KG1 (cell line): ENCODE results near the gene RNF34.
"Not testable (repeated sequence)": the region's sequence is repeated elsewhere in the genome, so short reads cannot be mapped to it uniquely, and the experiment has no call there.

Source experiments
- DNase-seq: peaks from one replicate; lab custom pipeline; 2025; lab: John Stamatoyannopoulos, UW

RNF34 gene, protein sequence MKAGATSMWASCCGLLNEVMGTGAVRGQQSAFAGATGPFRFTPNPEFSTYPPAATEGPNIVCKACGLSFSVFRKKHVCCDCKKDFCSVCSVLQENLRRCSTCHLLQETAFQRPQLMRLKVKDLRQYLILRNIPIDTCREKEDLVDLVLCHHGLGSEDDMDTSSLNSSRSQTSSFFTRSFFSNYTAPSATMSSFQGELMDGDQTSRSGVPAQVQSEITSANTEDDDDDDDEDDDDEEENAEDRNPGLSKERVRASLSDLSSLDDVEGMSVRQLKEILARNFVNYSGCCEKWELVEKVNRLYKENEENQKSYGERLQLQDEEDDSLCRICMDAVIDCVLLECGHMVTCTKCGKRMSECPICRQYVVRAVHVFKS

DNA sequence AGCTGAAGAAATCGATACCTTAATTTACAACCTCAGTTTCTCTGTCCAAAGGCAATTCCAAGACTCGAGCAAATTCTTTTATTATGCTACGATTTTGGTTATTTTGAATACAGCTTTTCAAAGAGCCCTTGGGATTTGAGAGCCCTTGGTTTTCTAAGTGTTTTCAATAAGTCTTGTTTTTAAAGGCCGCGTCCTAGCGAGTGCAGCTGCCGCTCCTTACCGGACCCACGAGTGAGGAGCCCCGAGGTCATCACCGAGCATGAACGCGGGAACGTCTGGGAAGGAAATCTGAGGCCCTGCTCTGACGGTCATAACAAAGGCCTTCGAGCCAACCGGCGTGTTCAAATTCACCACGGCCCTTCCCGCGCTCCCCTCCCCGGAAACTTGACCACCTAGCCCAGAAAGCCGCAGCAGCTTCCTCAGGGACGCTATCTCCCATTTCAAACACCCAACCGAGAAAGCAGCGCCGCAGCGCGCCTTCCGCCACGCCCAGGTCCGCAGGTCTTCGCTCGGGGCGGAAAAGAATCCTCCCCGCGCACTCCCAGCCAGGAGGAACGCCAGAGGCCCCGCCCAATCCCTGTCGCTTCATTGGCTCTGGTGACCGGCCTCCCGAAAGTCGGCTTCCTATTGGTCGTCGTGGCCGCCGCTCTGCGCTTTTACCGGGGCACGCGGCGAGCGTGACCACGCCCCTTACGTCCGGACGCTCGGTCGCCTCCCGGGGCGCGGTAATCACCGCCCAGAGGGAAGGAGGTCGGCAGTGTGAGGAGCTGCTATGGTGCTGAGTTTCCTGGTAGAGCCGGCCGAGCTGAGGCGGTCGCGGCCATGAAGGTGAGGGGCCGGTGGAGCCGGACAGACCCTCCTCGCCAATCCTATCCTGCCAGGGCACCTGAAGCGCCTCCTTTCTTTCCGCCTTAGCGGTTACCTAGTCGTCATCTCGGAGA lies at the start of gene RNF34:
RNF34 (plus strand) TSS at position 728 of the 941 bp plus-strand sequence; CDS start at position 823, 95 bp downstream.
- peak; percentile 95 for DNase-seq

DNA sequence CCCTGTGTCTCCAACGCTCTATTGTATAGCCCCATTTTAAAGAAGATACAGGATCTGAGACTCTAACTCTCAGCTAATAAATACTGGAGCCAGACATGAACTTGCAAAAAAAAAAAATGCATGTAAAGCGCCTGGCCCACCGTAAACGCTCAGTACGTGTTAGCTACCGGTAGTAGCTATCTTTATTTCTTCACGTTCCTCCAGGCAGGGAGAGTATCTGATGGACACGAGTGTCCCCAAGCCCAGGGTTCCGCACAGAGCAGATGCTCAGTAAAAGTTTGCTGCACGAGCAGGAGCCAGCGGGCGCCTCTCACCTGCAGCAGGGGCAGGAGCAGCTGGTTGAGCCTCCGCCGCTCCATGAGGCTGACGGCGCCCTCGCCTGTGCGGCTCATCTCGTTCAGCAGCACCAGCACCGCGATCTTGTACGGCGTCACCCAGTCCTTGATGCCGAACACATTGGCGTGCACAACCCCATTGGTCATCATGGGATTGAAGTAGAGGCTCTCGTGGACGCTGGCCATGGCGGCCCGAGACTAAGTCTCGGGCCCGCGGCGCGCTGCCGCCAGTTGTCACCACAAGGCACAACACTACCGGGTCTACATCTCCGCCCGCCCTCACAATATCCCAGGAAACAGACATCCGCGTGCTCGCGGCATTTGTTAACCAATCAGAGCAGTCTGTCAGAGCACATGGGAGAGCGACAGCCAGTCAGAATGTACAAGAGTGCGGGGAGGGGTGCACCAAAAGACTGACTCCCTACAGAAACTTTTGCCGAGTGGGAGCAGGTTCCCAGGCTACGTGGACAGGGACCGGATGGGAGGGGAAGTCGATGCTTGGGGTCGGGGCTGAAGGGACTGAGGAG lies 47.9 kb upstream of the RNF34 start, which contains the start of gene ANAPC5:
ANAPC5 (minus strand) TSS at position 592 of the 862 bp plus-strand sequence; CDS start at position 521, 71 bp downstream.
- DNase-seq = peak; percentile 95

DNA sequence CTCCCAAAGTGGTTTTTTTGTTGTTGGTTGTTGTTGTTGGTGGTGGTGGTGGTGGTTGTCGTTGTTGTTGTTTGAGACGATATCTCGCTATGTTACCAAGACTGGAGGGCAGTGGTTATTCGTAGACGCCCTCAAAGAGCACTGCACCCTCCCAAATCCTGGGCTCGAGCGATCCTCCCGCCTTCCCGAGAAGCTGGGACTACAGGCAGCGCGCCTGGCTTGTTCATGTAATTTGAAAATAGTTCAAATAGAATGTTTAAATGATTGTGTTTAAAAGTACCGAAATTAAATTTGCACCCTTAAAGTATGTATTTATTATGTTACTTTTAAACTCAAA lies 47.3 kb upstream of the RNF34 start:
- DNase-seq = no peak

DNA sequence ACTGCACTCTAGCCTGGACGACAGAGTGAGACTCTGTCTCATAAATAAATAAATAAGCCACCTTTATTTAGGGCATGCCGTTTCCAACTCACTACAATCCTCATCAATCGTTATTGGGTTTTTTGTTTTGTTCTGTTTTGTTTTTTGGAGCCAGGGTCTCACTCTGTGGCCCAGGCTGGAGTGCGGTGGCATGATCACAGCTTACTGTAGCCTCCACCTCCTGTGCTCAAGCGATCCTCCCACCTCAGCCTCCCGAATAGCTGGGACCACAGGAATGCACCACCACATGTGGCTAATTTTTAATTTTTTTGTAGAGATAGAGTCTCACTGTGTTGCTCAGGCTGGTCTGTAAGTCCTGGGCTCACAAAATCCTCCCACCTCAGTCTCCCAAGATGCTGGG lies 44.1 kb upstream of the RNF34 start:
- DNase-seq = no peak

DNA sequence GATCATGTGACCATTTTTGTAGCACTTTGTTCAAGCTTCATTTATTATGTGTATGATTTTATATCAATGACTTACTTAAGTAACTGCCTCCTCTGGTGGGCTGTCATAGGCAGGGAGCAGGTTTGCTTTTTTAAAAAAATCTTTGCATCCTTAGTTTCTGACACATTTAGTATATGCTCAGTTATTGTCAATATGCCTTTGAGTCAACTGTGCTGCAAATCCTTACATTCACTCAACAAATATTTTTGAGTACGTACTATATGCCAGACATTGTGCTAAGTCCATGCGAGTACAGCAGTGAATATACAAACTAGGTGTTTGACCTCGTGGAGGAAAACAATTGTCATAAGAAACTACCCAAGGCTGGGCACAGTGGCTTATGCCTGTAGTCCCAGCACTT lies 43.3 kb upstream of the RNF34 start:
- DNase-seq = no peak

DNA sequence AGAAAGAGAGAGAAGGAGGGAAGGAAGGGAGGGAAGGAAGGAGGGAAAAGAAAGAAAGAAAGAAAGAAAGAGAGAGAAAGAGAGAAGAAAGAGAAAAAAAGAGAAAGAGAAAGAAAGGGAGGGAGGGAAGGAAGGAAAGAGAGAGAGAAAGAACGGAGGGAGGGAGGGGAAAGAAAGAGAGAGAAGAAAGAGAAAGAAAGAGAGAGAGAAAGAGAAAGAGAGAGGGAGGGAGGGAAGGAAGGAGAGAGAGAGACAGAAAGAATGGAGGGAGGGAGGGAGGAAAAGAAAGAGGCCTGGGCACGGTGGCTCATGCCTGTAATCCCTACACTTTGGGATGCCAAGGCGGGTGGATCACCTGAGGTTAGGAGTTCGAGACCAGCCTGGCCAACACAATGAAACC lies 42.6 kb upstream of the RNF34 start:
- DNase-seq = no peak

DNA sequence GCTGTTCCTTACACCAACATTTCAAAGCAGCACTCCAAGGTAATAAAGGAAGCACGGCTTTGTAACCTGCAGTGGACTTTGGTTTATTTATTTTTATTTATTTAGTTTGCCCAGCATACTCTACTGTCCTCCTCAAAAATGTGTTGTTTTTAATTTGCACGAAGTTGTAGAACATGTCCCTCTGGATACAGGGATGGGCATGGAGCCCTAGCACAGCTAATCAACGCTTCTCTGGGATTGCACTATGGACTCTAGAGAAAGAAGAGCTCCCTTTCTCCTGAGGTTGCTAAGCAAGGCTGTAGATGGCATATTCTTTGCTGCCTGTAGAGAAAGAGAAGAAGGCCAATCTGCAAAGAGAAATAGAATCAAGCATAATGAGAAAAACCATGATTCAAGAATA lies 41.8 kb upstream of the RNF34 start:
- no peak for DNase-seq

DNA sequence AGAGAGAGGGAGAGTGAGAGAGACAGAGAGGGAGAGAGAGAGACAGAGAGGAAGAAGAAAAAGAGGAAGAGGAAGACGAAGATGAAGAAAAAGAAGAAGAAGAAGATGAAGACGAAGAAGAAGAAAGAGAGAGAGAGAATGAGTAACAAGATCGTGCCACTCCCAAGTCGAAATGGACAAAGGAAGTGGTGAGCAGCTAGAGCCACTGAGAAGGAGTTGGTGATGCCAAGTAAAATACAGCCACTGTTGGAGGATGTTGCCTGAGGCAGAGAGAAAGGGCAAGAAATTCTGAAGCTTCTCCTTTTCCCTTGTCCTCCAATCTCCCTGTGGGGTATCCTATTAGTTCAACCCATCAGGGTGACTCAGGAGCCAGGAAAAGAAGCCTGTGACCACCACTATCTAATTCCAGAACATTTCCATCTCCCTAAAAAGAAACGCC lies 35.2 kb upstream of the RNF34 start:
- DNase-seq = no peak

DNA sequence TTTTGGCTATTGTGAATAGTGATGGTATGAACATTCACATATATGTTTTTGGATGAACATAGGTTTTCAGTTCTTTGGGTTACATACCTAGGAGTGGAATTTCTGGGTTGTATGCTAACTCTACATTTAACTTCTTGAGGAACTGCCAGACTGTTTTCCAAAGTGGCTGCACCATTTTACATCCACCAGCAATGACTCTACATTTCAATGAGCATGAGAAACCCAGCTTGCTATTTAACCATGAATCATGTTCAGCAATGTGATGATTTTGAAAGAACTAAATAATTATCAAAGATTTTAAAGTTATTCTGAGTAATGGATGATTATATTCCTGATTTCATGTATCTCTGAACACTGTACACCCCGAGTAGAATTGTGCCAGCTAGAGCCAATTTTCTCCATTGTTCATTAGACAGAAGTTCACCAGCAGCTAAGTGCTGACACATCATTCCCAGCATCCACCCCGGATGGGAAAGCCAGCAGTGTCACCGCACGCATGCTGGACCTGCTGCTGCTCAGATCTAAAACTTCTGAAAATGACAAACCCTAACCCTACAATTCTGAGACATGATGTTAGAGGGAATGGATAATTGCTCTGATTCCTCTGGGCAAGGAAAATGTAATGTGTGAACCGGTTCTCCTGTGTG lies 34.4 kb upstream of the RNF34 start:
- DNase-seq = no peak

DNA sequence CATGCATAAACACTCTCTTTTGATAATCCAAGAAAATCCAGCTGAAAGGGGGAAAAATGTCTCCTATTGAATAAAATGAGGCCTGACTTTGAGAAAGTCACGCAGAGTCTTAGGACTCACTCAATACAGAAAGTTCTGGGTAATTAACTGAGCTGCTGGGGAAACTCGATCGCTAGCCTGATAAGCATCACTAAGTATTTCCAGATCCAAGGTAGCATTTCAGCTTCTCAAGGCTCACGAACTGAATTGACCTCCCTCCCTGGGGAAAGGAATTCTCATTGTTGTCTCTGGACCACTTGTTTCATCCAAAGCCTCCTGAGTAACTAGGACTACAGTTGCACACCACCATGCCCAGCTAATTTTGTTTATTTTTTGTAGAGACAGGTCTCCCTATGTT lies 33.9 kb upstream of the RNF34 start:
- no peak for DNase-seq

DNA sequence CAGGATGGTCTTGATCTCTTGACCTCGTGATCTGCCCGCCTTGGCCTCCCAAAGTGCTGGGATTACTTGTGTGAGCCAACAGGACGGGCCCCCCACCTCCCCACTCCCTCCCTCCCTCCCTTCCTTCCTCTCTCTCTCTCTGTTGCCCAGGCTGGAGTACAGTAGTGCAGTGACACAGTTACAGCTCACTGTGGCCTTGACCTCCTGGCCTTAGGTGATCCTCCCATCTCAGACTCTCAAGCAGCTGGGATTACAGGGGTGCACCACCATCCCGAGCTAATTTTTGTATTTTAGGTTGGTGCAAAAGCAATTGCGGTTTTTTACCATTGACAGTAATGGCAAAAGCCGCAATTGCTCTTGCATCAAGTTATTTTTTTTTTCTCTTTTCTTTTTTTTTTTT lies 28.5 kb upstream of the RNF34 start:
- no peak for DNase-seq

DNA sequence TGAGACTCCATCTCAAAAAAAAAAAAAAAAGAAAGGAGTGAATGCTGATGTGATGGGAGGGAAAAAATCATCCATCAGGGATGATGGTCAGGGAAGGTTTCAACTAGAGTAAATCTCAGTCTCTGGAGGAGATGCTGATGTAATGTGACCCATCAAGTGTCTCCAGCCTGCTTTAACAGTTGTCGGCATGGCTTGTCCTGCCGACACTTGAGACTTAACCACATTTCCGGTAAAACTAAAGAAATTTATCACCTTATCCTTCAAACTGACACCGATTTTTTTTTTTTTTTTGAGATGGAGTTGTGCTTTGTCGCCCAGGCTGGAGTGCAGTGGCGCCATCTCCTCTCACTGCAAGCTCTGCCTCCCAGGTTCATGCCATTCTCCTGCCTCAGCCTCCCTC lies 26.2 kb upstream of the RNF34 start:
- DNase-seq = no peak

DNA sequence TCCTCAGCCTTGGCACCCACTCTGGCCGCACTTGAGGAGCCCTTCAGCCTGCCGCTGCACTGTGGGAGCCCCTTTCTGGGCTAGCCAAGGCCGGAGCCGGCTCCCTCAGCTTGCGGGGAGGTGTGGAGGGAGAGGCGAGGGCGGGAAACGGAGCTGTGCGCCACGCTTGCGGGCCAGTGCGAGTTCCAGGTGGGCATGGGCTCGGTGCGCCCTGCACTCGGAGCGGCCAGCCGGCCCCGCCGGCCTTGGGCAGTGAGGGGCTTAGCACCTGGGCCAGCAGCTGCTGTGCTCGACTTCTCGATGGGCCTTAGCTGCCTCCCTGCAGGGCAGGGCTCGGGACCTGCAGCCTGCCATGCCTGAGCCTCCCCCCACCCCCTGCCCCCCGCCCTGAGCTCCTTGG lies 25.6 kb upstream of the RNF34 start:
- DNase-seq = not testable (repeated sequence)

DNA sequence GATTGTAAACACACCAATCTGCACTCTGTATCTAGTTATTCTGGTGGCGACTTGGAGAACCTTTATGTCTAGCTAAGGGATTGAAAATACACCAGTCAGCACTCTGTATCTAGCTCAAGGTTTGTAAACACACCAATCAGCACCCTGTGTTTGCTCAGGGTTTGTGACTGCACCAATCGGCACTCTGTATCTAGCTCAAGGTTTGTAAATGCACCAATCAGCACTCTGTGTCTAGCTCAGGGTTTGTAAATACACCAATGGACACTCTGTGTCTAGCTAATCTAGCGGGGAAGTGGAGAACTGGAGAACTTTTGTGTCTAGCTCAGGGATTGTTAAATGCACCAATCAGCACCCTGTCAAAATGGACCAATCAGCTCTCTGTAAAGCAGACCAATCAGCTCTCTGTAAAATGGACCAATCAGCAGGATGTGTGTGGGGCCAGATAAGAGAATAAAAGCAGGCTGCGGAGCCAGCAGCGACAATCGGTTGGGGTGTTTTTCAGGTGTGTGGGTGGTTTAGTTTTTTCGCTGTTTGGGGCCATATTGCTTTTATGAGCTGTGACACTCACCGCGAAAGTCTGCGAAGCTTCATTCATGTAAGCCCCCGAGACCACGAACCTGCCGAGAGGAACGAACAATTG lies 24.9 kb upstream of the RNF34 start:
- DNase-seq = not testable (repeated sequence)

DNA sequence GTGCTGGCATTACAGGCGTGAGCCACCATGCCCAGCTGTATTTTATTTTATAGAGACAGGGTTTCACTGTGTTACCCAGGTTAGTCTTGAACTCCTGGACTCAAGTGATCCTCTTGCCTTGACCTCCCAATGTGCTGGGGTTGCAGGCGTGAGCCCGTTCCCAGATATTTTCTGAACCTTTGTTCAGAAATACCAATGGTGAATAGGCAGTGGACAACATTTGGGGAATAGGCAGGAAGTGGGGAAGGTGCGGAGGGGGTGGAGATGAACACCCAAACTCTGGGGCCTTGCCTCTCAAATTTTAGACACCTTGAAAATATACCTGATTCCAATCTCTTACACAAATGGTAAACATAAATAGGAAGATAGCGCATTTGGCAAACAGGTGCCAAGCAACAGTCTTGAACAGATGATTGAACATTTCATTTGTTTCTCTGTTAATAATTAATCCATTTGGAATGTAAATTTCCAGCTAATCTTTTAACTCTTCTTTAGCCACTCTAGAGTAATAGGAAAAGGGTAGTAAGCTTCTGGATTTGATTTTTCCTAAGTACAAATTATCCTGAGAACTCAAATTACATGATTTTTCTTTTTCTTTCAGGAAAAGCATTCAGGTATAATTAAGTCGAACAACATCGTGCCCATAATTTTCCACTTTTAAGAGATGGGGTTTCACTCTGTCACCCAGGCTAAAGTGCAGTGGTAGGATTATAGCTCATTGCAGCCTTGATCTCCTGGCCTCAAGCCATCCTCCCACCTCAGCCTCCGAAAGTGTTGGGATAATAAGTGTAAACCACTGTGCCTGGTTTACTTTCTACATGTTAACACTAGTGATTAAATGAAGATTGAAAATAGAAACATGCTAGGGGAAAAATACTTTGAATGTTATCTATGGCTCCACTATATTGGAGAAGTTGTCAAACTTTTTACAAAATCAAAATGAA lies 22.9 kb upstream of the RNF34 start:
- DNase-seq = no peak

DNA sequence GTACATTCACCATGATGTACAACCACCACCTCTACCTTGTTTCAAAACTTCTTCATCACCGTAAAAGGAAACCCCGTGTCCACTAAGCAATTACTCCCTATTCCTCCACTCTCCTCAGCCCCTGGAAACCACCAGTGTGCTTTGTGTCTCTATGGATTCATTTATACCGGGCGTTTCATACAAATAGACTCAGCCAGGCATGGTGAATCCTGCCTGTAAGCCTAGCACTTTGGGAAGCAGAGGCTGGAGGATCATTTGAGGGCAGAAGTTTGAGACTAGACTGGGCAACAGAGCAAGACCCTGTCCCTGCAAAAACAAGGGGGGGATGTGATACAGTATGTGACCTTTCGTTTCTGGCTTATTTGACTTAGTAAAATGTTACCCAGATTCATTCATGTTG lies 21.2 kb upstream of the RNF34 start:
- DNase-seq = no peak

DNA sequence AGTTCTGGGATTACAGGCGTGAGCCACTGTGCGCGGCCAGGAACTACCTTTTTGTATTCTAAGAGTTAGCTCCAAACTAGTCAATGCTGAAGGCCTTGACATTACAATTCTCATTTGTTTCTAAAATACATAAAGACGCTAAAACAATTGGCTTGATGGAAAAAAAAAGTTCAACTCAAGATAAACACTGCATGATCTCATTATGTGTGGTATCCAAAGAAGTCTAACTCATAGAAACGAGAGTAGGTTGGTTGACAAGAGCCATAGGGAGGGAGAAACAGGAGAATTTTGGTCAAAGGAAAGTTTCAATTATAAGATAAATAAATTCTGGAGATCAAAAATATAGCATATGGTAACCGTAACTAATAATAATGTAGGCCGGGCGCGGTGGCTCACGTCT lies 20.0 kb upstream of the RNF34 start:
- DNase-seq = no peak

DNA sequence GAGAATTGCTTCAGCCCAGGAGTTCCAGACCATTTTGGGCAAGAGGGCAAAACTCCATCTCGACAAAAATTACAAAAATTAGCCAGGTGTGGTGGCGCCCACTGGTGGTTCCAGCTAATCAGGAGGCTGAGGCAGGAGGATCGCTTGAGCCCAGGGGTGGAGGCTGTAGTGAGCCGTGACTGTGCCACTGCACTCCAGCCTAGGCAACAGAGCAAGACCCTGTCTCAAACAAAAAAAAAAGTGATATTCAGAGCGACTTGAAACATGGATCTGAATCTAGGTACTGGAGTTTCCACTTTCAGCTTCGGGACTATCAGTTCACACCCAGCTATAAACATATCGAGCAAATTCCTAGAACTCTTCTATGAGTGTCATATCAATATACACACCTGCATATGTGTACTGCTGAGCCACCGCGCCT lies 16.3 kb upstream of the RNF34 start:
- DNase-seq = no peak

DNA sequence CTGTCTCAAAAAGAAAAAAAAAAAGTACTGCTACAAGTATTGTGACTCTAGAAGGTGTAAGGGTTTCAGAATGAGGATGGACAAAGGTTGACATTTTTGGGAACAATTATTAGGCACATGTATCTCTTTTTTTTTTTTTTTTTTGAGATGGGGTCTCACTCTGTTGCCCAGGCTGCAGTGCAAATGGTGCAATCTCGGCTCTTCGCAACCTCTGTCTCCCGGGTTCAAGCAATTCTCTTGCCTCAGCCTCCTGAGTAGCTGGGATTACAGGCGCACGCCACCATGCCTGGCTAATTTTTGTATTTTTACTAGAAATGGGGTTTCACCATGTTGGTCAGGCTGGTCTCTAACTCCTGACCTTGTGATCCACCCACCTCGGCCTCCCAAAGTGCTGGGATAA lies 15.0 kb upstream of the RNF34 start:
- not testable (repeated sequence) for DNase-seq

DNA sequence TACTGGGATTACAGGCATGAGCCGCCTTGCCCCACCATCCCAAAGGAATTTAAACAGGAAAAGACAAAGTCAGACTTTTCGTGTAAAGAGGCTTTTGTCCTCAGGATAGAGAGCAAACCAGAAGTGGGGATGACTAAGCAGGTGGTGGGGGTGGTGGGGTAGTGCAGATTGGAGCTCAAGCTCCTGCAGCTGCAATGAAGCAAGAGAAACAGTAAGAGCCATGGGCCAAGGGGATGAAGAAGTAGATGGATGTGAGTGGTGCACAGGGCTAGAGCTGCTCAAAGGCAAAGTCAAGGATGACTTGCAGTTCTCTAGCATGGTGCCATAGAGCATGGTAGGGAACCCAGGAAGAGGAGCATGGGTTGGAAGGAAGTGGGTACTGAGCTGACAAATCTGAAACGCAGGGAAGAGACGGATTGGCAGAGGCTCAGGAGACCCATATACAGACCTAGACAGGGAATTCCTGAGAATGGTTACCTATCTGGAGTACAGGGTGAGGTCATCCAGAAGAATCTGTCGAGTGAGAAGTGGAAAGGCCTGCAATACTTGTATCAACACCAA lies 11.4 kb upstream of the RNF34 start:
- DNase-seq = no peak
